Stimulated activated naive CD4-positive, alpha-beta T cell (primary cell): ENCODE measurements around the gene SLC34A3.

ENCODE experiments used
- DNase-seq, 6 experiments: peaks; one replicate each; lab custom pipeline; 2025; lab: John Stamatoyannopoulos, UW

Gene SLC34A3

DNA sequence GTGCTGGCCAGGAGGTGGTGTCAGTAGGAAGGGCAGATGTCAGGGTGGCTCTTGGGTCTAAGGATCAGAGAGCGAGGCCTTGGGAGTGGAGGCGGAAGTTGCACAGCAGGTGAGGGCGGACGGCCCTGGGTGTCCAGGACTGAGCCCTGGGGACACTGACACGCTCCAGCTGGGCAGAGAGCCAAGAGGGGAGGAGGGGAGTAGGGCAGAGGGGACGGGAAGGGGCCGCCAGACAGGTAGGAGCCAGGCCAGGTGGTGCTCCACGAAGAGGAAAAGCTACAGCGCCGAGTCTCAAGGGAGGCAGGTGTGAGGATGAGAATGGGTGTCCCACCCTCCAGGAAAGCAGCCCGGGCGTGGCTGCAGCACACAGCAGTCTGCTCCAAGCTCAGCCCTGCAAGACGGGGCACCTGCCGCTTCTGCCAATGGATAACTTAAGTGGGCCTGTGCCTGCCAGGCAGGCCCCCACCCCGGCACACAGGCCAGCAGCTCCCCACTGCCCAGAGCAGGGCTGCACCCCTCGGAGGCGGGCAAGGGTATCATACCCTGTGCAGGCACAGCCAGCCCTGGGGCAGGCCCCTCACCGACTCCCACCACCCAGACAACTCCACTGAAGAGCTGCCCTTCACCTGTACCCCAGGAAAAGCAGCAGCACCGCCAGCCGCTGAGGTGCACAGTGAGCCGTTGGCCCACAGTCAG, 35.0 kb upstream of the SLC34A3 start:
- no peak for DNase-seq

- no peak for DNase-seq
Measured at GRCh38 chr9:137198051-137198901, 32.4 kb upstream of the SLC34A3 start.

GRCh38 chr9:137198902-137199283, 31.8 kb upstream of the SLC34A3 start:
- DNase-seq: no peak

DNA sequence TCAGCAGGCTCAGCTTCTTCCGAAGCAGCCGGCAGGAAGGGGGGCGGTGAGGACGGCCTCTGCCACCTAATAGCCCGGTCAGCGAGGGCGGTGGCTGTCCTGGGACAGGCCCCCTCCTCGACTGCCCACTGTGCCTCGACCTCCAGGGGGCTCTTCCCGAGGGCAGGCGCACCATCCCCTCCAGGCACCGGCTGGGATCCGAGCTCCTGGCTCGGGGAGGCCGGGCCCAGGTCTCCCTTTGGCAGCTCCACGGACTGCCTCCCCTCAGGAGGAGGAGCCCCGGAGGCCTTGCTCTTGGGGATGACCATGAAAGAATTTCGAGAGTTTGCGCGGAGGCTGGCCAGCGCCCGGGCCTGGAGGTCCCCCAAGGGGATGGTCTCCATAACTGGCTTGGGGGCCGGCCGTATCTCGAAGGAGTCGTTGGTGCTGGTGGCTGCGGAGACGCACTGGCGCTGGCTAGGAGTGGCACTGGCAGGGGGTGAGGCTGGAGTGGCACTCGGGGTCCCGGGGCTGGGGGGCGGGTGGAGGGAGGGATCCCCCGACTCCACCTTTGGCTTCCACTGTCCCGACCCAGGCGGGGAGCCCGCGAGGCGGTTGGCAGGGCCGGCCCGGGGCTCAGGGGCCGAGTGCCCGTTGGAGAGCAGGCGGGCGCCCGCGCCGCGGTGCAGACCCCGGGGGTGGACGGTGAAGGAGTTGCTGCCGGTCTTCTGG, 31.1 kb upstream of the SLC34A3 start:
- peak in 1 of 6 experiments; percentile 12 for DNase-seq

- peak; percentile 94 to 98 (median 96) for DNase-seq
Measured at GRCh38 chr9:137200311-137201204, 30.1 kb upstream of the SLC34A3 start, which contains the start of gene TPRN. Gene TPRN, minus strand, starts transcription at chr9:137200741. Its CDS starts 30 bp downstream, at chr9:137200711.

- no peak for DNase-seq
Measured at GRCh38 chr9:137201205-137201868, 29.4 kb upstream of the SLC34A3 start.

- DNase-seq: no peak
Measured at GRCh38 chr9:137202966-137203365, 27.7 kb upstream of the SLC34A3 start.

DNA sequence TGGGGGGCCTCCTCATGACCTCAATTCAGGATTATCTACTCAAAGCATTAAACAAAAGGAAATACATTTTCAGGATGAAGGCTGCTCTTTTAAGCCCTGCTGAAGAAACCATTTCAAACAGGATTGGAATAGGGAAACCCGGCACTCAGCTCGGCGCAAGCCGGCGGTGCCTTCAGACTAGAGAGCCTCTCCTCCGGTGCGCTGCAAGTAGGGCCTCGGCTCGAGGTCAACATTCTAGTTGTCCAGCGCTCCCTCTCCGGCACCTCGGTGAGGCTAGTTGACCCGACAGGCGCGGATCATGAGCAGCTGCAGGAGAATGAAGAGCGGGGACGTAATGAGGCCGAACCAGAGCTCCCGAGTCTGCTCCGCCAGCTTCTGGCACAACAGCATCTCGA, 26.0 kb upstream of the SLC34A3 start:
- no peak for DNase-seq

DNA sequence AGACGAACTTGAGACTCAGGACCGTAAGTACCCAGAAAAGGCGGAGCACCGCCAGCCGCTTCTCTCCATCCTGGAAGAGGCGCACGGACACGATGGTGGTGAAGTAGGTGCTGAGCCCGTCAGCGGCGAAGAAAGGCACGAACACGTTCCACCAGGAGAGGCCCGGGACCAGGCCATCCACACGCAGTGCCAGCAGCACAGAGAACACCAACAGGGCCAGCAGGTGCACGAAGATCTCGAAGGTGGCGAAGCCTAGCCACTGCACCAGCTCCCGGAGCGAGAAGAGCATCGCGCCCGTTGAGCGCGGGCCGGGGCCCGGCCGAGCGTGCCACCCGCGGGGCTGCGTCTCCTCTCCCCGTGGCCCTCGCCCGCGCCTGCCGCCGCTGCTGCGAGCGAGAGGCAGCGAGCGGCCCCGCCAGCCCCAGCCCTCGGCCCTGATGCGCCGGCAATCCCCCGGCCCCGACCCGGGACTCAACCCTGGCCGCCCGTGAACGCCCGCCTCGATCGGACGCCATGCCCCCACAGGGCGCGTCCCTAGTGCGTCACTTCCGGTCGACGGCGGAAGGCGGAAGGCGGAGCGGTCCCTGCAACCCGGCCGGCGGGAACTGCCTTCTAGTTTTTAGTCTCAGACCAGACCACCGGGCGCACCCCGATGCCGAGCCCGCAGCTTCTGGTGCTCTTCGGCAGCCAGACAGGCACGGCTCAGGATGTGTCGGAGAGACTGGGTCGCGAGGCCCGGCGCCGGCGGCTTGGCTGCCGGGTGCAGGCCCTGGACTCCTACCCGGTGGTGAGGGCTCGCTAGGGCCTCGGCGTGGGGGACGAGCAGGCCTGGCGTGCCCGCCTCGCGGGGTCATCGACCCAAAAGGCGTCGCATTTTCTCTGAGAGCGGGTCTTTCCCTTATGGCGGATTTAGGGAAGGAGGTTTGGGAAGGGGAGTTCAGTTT, 25.3 kb upstream of the SLC34A3 start, which contains the start of the genes NDOR1 and TMEM203:
TSS of gene NDOR1 (plus strand) at position 575 of the 944 bp plus-strand sequence. CDS start at position 653, 78 bp downstream.
TSS of gene TMEM203 (minus strand) at position 523 of the 944 bp plus-strand sequence. CDS start at position 289, 234 bp downstream.
- peak; percentile 77 to 93 (median 90) for DNase-seq

GRCh38 chr9:137206602-137207001, 24.1 kb upstream of the SLC34A3 start:
- no peak for DNase-seq

GRCh38 chr9:137211532-137211931, 19.2 kb upstream of the SLC34A3 start:
- DNase-seq: no peak

- no peak for DNase-seq
Measured at GRCh38 chr9:137212520-137212919, 18.2 kb upstream of the SLC34A3 start.

DNA sequence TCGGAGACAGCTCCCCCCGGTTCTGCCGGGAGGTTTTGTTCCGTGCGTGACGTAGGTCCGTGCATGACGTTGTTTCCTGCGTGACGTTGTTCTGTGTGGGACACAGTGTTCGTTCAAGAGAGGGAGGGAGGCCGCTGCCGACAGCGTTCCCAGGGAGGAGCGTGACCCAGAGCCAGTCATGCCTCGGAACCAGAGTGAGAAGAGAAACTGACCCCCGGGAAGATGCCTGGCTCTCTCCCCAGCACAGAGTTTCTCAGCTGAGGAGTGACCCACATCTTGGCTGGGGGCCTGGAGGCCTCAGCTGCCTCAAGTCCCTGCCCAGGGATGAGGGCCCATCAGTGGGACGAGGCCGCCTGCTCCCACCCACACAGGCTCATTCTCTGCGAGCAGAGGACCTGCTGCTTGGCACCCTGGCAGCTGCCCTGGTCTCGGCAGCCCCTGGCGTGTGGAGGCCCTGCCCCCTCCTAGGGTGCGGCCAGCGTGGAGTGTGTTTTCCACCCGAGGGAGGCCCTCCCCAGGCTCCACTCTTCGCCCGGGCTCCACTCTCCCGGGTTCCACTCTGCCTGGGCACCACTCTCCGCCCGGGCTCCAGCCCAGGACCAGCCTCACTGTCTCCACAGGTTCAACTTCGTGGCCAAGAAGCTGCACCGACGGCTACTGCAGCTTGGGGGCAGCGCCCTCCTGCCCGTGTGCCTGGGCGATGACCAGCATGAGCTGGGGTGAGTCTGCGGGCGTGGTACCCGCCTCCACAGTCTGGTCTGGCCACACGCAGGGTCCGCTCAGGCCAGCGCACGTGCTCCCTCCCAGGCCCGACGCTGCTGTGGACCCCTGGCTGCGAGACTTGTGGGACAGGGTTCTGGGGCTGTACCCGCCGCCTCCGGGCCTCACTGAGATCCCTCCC, 17.3 kb upstream of the SLC34A3 start:
- DNase-seq: no peak

DNA sequence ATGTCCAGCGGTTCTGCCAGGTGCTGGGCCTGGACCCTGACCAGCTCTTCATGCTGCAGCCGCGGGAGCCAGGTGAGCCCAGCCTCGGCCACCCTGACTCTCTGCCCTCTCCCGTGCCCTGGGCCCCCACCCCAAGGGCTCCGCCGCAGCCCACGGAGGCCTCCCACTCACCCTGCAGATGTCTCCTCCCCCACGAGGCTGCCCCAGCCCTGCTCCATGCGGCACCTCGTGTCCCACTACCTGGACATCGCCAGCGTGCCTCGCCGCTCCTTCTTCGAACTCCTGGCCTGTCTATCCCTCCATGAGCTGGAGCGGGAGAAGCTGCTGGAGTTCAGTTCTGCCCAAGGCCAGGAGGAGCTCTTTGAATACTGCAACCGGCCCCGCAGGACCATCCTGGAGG, 16.1 kb upstream of the SLC34A3 start:
- DNase-seq: no peak

- DNase-seq: no peak
Measured at GRCh38 chr9:137215196-137215986, 15.3 kb upstream of the SLC34A3 start.

- no peak for DNase-seq
Measured at GRCh38 chr9:137216188-137216965, 14.3 kb upstream of the SLC34A3 start.
